H1 (cell line): ENCODE measurements around the gene ZBTB25. TPM values are rescaled to one million over a fixed set of nuclear protein-coding genes. Genes with fewer than 3 reads are reported as not detected.

Experiments used
- CTCF ChIA-PET: fragments of 300-600 bp; sonication (Branson Sonifier 250); formaldehyde crosslinking; loops from one replicate; lab custom pipeline; 2021; ENCODE audit not compliant: partially characterized antibody; lab: Charles Lee
- POLR2A ChIA-PET: fragments of 300-600 bp; sonication (Branson Sonifier 250); formaldehyde crosslinking; loops from one replicate; lab custom pipeline; 2021; ENCODE audit warnings: inconsistent platforms; ENCODE audit not compliant: partially characterized antibody; lab: Charles Lee
- DNase-seq, 2 experiments: peaks; one replicate each; pipeline versions ENCODE4 v3.0.0 to v3.0.0-alpha.2; 2010 to 2022; ENCODE audit warnings: low spot score in 2 of 2, low read depth in 1 of 2, mixed read lengths in 1 of 2
- FAIRE-seq: peaks from 2 replicates; lab custom pipeline; 2011; peaks lifted over from hg19 to GRCh38; lab: Jason Lieb, UNC
- H2AFZ ChIP-seq: 2 replicates; pipeline ENCODE4 v1.8.1; 2012; ENCODE audit warnings: low read length, inconsistent platforms
- H2AK5ac ChIP-seq: 2 replicates; pipeline ENCODE4 v1.6.1; 2013; ENCODE audit warnings: low read depth, low read length
- H2BK120ac ChIP-seq: replicated peaks from 2 replicates; pipeline ENCODE3; 2013; ENCODE audit warnings: low read depth, low read length, inconsistent platforms
- H2BK12ac ChIP-seq: 2 replicates; pipeline ENCODE4 v1.6.1; 2013; ENCODE audit warnings: low read depth, low read length
- H2BK15ac ChIP-seq: 2 replicates; pipeline ENCODE4 v1.6.1; 2013; ENCODE audit warnings: low read length
- H2BK20ac ChIP-seq: 2 replicates; pipeline ENCODE4 v1.6.1; 2013; ENCODE audit warnings: low read length
- H2BK5ac ChIP-seq: 2 replicates; pipeline ENCODE4 v1.6.1; 2013; ENCODE audit warnings: low read depth, low read length
- H3K14ac ChIP-seq: 2 replicates; pipeline ENCODE4 v1.6.1; 2013; ENCODE audit warnings: inconsistent platforms; ENCODE audit not compliant: insufficient read length
- H3K18ac ChIP-seq: 2 replicates; pipeline ENCODE4 v1.6.1; 2013; ENCODE audit warnings: low read length; ENCODE audit errors: extremely low read depth
- H3K23ac ChIP-seq: 2 replicates; pipeline ENCODE4 v1.6.1; 2013; ENCODE audit warnings: inconsistent platforms; ENCODE audit not compliant: insufficient read length
- H3K23me2 ChIP-seq: 2 replicates; pipeline ENCODE4 v1.6.1; 2013; ENCODE audit warnings: low read depth, low read length
- H3K27ac ChIP-seq: 2 replicates; pipeline ENCODE4 v1.6.1; 2011; ENCODE audit warnings: low read depth, low read length, inconsistent platforms
- H3K27me3 ChIP-seq, 4 experiments: replicated peaks in 1 of 4; 1 replicate in 1 of 4; 2 replicates in 3 of 4; pipeline versions ENCODE4 v1.6.1 to v1.8.1; 2011 to 2013; ENCODE audit warnings: low read length in 3 of 4, mild to moderate bottlenecking in 3 of 4, inconsistent platforms in 2 of 4, mixed read lengths in 2 of 4, moderate library complexity in 1 of 4; ENCODE audit not compliant: control insufficient read depth in 3 of 4, insufficient read depth in 3 of 4; ENCODE audit errors: extremely low read depth in 1 of 4
- H3K36me3 ChIP-seq, 4 experiments: 2 replicates each; pipeline versions ENCODE4 v1.6.1 to v1.8.1; 2011 to 2013; ENCODE audit warnings: mild to moderate bottlenecking in 4 of 4, low read length in 3 of 4, moderate library complexity in 2 of 4, control low read depth in 1 of 4, inconsistent platforms in 1 of 4; ENCODE audit not compliant: insufficient read depth in 4 of 4, control insufficient read depth in 2 of 4
- H3K4ac ChIP-seq: replicated peaks from 2 replicates; pipeline ENCODE3; 2013; ENCODE audit warnings: low read length, low read depth, mixed read lengths, inconsistent platforms; ENCODE audit not compliant: insufficient read length
- H3K4me1 ChIP-seq, 4 experiments: replicated peaks in 1 of 4; 1 replicate in 1 of 4; 2 replicates in 3 of 4; pipeline versions ENCODE4 v1.6.1 to v1.8.1; 2011 to 2013; ENCODE audit warnings: low read length in 3 of 4, inconsistent platforms in 2 of 4, mixed read lengths in 1 of 4; ENCODE audit not compliant: insufficient read depth in 4 of 4, control insufficient read depth in 3 of 4
- H3K4me2 ChIP-seq, 2 experiments: 2 replicates each; pipeline versions ENCODE4 v1.6.1 to v1.8.1; 2011 to 2013; ENCODE audit warnings: low read depth in 2 of 2, low read length in 2 of 2, control low read depth in 1 of 2, inconsistent platforms in 1 of 2, mild to moderate bottlenecking in 1 of 2; ENCODE audit not compliant: insufficient read depth in 1 of 2
- H3K4me3 ChIP-seq, 4 experiments: fragments of 200-600, 300-600 bp in 1 of 4; sonication (generic), shearing (Covaris generic), sonication (Bioruptor Twin) in 1 of 4; 2 replicates each; pipeline versions ENCODE4 v1.5.1 to v1.8.1; 2011 to 2016; ENCODE audit warnings: low read length in 4 of 4, low read depth in 3 of 4, control low read depth in 2 of 4, inconsistent platforms in 2 of 4, mild to moderate bottlenecking in 2 of 4, mixed read lengths in 1 of 4, moderate library complexity in 1 of 4; ENCODE audit not compliant: insufficient read depth in 2 of 4; ENCODE audit errors: extremely low read depth in 1 of 4
- H3K56ac ChIP-seq: replicated peaks from 2 replicates; pipeline ENCODE3; 2013; ENCODE audit warnings: low read depth, mild to moderate bottlenecking, mixed read lengths, low read length, inconsistent platforms; ENCODE audit not compliant: insufficient read length
- H3K79me1 ChIP-seq: 2 replicates; pipeline ENCODE4 v1.6.1; 2013; ENCODE audit warnings: low read depth, low read length, control low read depth
- H3K79me2 ChIP-seq, 2 experiments: 2 replicates each; pipeline versions ENCODE4 v1.6.1 to v1.8.1; 2012 to 2013; ENCODE audit warnings: low read length in 2 of 2, mild to moderate bottlenecking in 2 of 2, inconsistent platforms in 1 of 2; ENCODE audit not compliant: insufficient read depth in 2 of 2, control insufficient read depth in 1 of 2
- H3K9ac ChIP-seq, 4 experiments: replicated peaks in 1 of 4; 1 replicate in 1 of 4; 2 replicates in 3 of 4; pipeline versions ENCODE4 v1.6.1 to v1.8.1; 2011 to 2013; ENCODE audit warnings: low read depth in 3 of 4, low read length in 3 of 4, control low read depth in 2 of 4, mild to moderate bottlenecking in 2 of 4, moderate library complexity in 2 of 4, inconsistent platforms in 1 of 4; ENCODE audit errors: extremely low read depth in 1 of 4
- H3K9me3 ChIP-seq, 2 experiments: 2 replicates each; pipeline versions ENCODE4 v1.6.1 to v1.8.1; 2012 to 2013; ENCODE audit warnings: mild to moderate bottlenecking in 2 of 2, moderate library complexity in 2 of 2, control low read depth in 1 of 2, inconsistent platforms in 1 of 2, low read depth in 1 of 2, low read length in 1 of 2, mixed read lengths in 1 of 2; ENCODE audit not compliant: insufficient read depth in 2 of 2
- H4K20me1 ChIP-seq, 2 experiments: replicated peaks in 1 of 2; 2 replicates each; pipeline versions ENCODE3 to v1.8.1; 2011 to 2013; ENCODE audit warnings: inconsistent platforms in 2 of 2, low read length in 2 of 2, mild to moderate bottlenecking in 1 of 2; ENCODE audit not compliant: insufficient read depth in 2 of 2, control insufficient read depth in 1 of 2
- H4K5ac ChIP-seq: 2 replicates; pipeline ENCODE4 v1.6.1; 2013; ENCODE audit warnings: low read length, low read depth, mixed read lengths, inconsistent platforms; ENCODE audit not compliant: insufficient read length
- H4K8ac ChIP-seq: 2 replicates; pipeline ENCODE4 v1.8.0; 2013; ENCODE audit warnings: mild to moderate bottlenecking, moderate library complexity, low read length, inconsistent platforms; ENCODE audit not compliant: insufficient read depth; ENCODE audit errors: extremely low read depth
- H4K91ac ChIP-seq: replicated peaks from 2 replicates; pipeline ENCODE3; 2013; ENCODE audit warnings: low read length, mixed read lengths, inconsistent platforms; ENCODE audit not compliant: insufficient read length
- CEBPB ChIP-seq: IDR thresholded peaks from 2 replicates; pipeline ENCODE4 v1.6.1; 2012; ENCODE audit warnings: low read depth, low read length
- CTBP2 ChIP-seq: IDR thresholded peaks from 2 replicates; pipeline ENCODE4 v1.7.0; 2011; ENCODE audit warnings: borderline replicate concordance, mild to moderate bottlenecking, moderate library complexity, mixed read lengths, low read length; ENCODE audit not compliant: insufficient read depth, insufficient read length
- KDM1A ChIP-seq: fragments of 200-600, 300-600 bp; sonication (generic); IDR thresholded peaks from 2 replicates; pipeline ENCODE4 v1.7.1; 2016; ENCODE audit warnings: mild to moderate bottlenecking, low read length, borderline replicate concordance
- POLR2A ChIP-seq, 2 experiments: IDR thresholded peaks; 1 replicate in 1 of 2; 2 replicates in 1 of 2; pipeline ENCODE4 v1.6.1; 2011; ENCODE audit warnings: low read depth in 2 of 2, low read length in 2 of 2, mild to moderate bottlenecking in 2 of 2; ENCODE audit errors: control extremely low read depth in 1 of 2
- SIN3A ChIP-seq, 2 experiments: IDR thresholded peaks in 1 of 2; conservative IDR thresholded peaks in 1 of 2; 2 replicates each; pipeline ENCODE4 v1.6.1; 2011 to 2012; ENCODE audit warnings: low read length in 2 of 2, improper control_type of control experiment in 1 of 2, low read depth in 1 of 2, mild to moderate bottlenecking in 1 of 2
- TEAD4 ChIP-seq: IDR thresholded peaks from 2 replicates; pipeline ENCODE4 v1.6.1; 2012; ENCODE audit warnings: low read depth, low read length, inconsistent platforms, mixed read lengths
- WGBS, 2 experiments: shearing (Covaris generic) in 1 of 2; methylation state at CpG; one replicate each; pipeline versions ENCODE4 v1.1.6 to v1.1.7; 2013 to 2015; ENCODE audit warnings: low lambda C conversion rate in 2 of 2, mixed read lengths in 2 of 2, inconsistent platforms in 1 of 2, low coverage in 1 of 2, missing lambda C conversion rate in 1 of 2; ENCODE audit not compliant: insufficient replicate concordance in 2 of 2, insufficient coverage in 1 of 2, insufficient read length in 1 of 2; ENCODE audit errors: extremely low coverage in 1 of 2, missing lambda C conversion rate in 1 of 2; 5-methylcytosine and 5-hydroxymethylcytosine counted together
- polyA plus RNA-seq, 7 experiments: library from polyadenylated mRNA; depleted of rRNA in 3 of 7; stranded (reverse) in 5 of 7; unstranded in 2 of 7; fragments of >200 nt in 5 of 7; fragments of 200-250 nt in 2 of 7; gene quantifications; 1 replicate in 5 of 7; 2 replicates in 1 of 7; 4 replicates in 1 of 7; pipeline versions ENCODE4 v1.2.1 to v1.2.3, GENCODE V29; 2011 to 2013; ENCODE audit warnings: missing spikeins in 2 of 7, mixed read lengths in 2 of 7
- total RNA-seq: library from RNA; stranded (reverse); fragmentation: NEBNext Ultra II Directional; extraction: Animal tissue kit (Norgen Biotek cat#: 25700); gene quantifications from 2 replicates; pipeline ENCODE4 v1.2.1, GENCODE V29; 2021

The ZBTB25 gene
- total and polyA plus RNA-seq, 2 of the 8 experiments (the other 6 are each of a cell fraction or from before 2014, with no cell fraction given) = 5.4 to 11.4 TPM

DNA sequence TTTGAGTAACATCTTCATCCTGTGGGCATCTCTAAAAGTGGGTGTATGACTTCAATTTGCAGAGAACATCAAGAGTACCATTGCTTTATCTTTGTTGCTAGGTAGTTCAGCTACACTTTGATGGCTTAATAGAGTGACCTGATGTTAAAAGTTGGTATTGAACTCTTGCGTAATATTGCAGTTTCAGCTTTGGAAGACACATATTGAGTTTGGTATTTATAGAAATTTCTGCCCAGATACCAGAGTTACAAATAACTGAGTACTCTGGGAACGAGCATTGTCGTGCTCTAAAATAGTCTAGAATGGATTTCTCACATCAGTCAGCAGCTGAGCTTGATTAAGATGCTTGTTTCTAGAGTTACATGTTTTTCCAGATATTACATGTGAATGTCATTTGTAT lies 63.1 kb downstream of the ZBTB25 start:
- ChIA-PET CTCF (interaction anchor here (0.6 to 3.9 kb wide), 4 partner anchors 8 to 57 kb away, joined by 3 to 25 read pairs (median 3); no protein-coding TSS in a partner anchor), POLR2A (interaction anchor here (1.0 to 2.0 kb wide), 3 partner anchors 12 to 17 kb away, joined by 3 to 7 read pairs (median 3); no protein-coding TSS in a partner anchor)
- no peak overlapping the region for H2BK5ac ChIP-seq
- H4K5ac ChIP-seq = no peak overlapping the region
- no peak overlapping the region for H2BK12ac ChIP-seq
- no peak for DNase-seq
- H3K23me2 ChIP-seq = no peaks in the 10 kb centered on the region; the same call in 1 of the 2 replicates
- H3K56ac ChIP-seq = no peak overlapping the region
- no peak overlapping the region for H4K91ac ChIP-seq
- no peak overlapping the region for H2BK15ac ChIP-seq
- no peaks in the 10 kb centered on the region for H3K79me1 ChIP-seq
- H3K79me2 ChIP-seq = no peaks in the 10 kb centered on the region
- TF ChIP-seq POLR2A (IDR thresholded peaks at IDR 0.05; ENCODE audit: control extremely low read depth in 1 of 2, low read depth in 2 of 2, low read length in 2 of 2) (no peak), KDM1A (no peak), CEBPB (peak; percentile 73; the same call in 1 of the 2 replicates), CTBP2 (no peak), SIN3A (conservative IDR thresholded peaks at IDR 0.05 in 1 of 2, IDR thresholded peaks at IDR 0.05 in 1 of 2; ENCODE audit: low read depth in 1 of 2, low read length in 2 of 2) (no peak), TEAD4 (no peak)
- no peak overlapping the region for H3K18ac ChIP-seq
- H3K4me3 ChIP-seq = no peak overlapping the region
- H2AK5ac ChIP-seq = no peak overlapping the region
- H3K27ac ChIP-seq = no peak overlapping the region
- H3K4ac ChIP-seq = no peak overlapping the region
- no peak overlapping the region for H3K4me2 ChIP-seq
- FAIRE-seq = no peak
- no peak overlapping the region for H2AFZ ChIP-seq
- H4K8ac ChIP-seq = no peak overlapping the region
- H3K14ac ChIP-seq = no peak overlapping the region
- no peaks in the 10 kb centered on the region for H3K4me1 ChIP-seq
- peaks cover 37 to 96% (median 87%) of the 10 kb centered on the region in 4 experiments for H3K36me3 ChIP-seq
- no peak overlapping the region for H2BK20ac ChIP-seq
- no peaks in the 10 kb centered on the region for H4K20me1 ChIP-seq
- H3K9ac ChIP-seq = no peak overlapping the region
- H3K27me3 ChIP-seq = no peaks in the 10 kb centered on the region
- no peaks in the 10 kb centered on the region for H3K9me3 ChIP-seq
- WGBS, 2 experiments = 97% methylated on average over 3 of the region's 3 CpGs; no CpG with 5 or more reads in 1 of the 2 experiments
- H3K23ac ChIP-seq = no peak overlapping the region
- no peak overlapping the region for H2BK120ac ChIP-seq
